ENCODE measurements around the gene MRAP.
"Not testable (repeated sequence)": the region's sequence is repeated elsewhere in the genome, so short reads cannot be mapped to it uniquely, and the experiment has no call there.

Gene MRAP

GRCh38 chr21:32257962-32258785 is 40.5 kb upstream of the MRAP start:
- peak; percentile 83 for DNase-seq (ENCODE audit: low read depth)
- no peak overlapping the region for H3K4me3 ChIP-seq (ENCODE audit: control insufficient read depth, low read depth, low read length)

GRCh38 chr21:32258786-32259048 is 39.9 kb upstream of the MRAP start:
- not testable (repeated sequence) for H3K4me3 ChIP-seq (ENCODE audit: control insufficient read depth, low read depth, low read length); DNase-seq (ENCODE audit: low read depth)

More at GRCh38 chr21:32257962-32258785, 40.5 kb upstream of the MRAP start:
- TF ChIP-seq CTCF (conservative IDR thresholded peaks at IDR 0.05; ENCODE audit: control insufficient read depth, insufficient read depth, low read depth, low read length), result peak; percentile 82

GRCh38 chr21:32260130-32260529 is 38.5 kb upstream of the MRAP start:
- no peak overlapping the region for H3K4me3 ChIP-seq (ENCODE audit: control insufficient read depth, low read depth, low read length)
- TF ChIP-seq CTCF (conservative IDR thresholded peaks at IDR 0.05; ENCODE audit: control insufficient read depth, insufficient read depth, low read depth, low read length), result no peak
- no peak for DNase-seq (ENCODE audit: low read depth)

DNA sequence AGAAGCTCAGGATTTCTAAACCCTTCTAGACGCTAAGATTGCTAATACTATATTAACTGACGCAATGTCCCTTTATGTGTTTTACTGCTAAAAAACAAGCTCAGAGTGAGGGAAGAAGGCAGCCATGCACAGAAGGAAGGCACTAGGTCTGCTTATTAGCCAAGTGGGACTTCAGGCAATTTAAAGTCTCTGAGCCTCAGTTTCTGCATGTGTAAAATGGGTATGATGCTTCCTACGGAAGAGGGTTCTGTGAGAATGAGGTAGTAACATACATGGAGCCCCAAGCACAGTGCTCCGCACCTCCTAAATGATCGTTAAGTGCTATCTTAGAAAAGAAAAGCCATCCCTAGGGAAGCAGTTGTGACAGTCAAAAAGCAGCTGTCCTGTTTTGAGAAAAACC is 36.7 kb upstream of the MRAP start:
- TF ChIP-seq CTCF (conservative IDR thresholded peaks at IDR 0.05; ENCODE audit: control insufficient read depth, insufficient read depth, low read depth, low read length), result no peak
- DNase-seq (ENCODE audit: low read depth), result no peak
- no peak overlapping the region for H3K4me3 ChIP-seq (ENCODE audit: control insufficient read depth, low read depth, low read length)

- DNase-seq (ENCODE audit: low read depth); H3K4me3 ChIP-seq (ENCODE audit: control insufficient read depth, low read depth, low read length): not testable (repeated sequence)
Measured at GRCh38 chr21:32265321-32265720, 33.3 kb upstream of the MRAP start.

DNA sequence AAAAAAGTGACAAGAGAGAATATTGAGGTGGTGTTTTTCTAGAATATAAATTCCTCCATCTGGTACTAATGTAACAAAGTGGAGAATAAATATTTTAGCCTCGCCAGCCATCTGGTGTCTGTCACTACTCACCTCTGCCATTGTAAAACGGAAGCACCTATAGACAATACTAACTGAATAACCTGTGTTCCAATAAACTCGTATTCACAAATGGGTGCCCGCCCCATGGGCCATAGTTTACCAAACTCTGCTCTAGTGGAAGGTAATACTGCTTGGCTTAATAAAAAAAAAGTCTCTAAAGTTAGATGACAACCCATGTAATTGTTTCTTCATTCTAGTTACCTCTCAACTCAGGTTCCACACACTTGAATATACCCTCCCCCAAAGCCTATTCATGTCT is 27.9 kb upstream of the MRAP start:
- H3K4me3 ChIP-seq (ENCODE audit: control insufficient read depth, low read depth, low read length), result no peak overlapping the region
- no peak for DNase-seq (ENCODE audit: low read depth)
- no peak for TF ChIP-seq CTCF (conservative IDR thresholded peaks at IDR 0.05; ENCODE audit: control insufficient read depth, insufficient read depth, low read depth, low read length)

DNA sequence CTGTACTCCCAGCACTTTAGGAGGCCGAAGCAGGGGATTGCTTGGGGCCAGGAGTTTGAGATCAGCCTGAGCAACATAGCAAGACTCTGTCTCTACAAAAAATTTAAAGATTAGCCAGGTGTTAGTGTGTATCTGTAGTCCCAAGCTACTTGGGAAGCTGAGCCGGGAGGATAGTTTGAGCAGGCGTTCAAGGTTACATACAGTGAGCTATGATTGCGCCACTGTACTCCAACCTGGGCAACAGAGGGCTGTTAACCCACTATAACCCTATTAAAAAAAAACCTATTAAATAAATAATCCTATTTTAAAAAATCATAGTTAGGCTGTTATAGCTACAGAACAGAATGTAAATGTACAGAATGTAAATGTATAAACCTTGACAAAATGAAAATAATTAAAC is 22.0 kb upstream of the MRAP start:
- TF ChIP-seq CTCF (conservative IDR thresholded peaks at IDR 0.05; ENCODE audit: control insufficient read depth, insufficient read depth, low read depth, low read length), result no peak
- H3K4me3 ChIP-seq (ENCODE audit: control insufficient read depth, low read depth, low read length), result no peak overlapping the region
- DNase-seq (ENCODE audit: low read depth), result no peak

DNA sequence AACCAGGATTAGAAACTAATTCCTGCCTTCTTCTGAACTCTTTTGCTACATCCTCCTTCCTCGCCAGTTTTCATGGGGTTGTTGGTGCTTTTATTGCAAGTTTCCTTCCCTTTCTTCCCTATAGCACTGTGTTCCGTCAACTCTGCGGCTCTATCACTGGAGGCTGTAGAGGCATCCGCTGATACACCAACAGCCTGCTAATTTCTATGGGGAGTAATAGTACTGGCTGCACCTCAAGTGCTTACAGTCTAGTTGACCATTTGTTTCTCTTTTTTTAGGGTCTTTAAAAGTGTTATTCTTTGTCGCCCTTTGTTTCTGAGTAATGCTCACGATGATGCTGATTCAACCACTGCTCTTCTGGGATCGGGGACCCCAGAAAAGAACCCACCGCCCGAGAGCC is 20.6 kb upstream of the MRAP start:
- TF ChIP-seq CTCF (conservative IDR thresholded peaks at IDR 0.05; ENCODE audit: control insufficient read depth, insufficient read depth, low read depth, low read length), result no peak
- peak overlapping the region; percentile 88 for H3K4me3 ChIP-seq (ENCODE audit: control insufficient read depth, low read depth, low read length)
- peak; percentile 21 for DNase-seq (ENCODE audit: low read depth)
